ENCODE data around the gene CCSER1.

DNA sequence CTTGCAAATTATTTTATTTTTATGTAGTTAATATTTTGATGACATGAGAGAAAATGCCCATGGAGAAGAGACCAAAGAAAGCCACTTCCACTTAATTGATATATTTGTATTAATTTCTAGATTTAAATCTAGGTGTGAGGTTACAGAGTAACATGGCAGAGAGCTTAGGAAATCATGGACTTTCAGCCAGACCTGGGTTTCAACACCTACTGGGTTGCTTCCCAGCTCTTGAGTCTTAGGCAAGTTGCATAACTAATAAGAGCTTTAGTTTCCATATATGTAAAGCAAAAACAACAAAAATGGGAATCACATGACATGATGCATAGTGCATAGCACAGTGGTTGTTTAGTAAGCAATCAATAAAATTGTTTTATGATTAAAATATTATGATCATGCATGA lies 413.3 kb downstream of the CCSER1 start:
- TF ChIP-seq POLR2A (IDR thresholded peaks at IDR 0.05; ENCODE audit: low read depth, low read length) (no peak), TAF1 (IDR thresholded peaks at IDR 0.05; ENCODE audit: borderline replicate concordance, low read depth, low read length) (no peak)
